Spleen (tissue), 11 donors: ENCODE results near the gene KCNJ12. TPM values are rescaled to one million over a fixed set of nuclear protein-coding genes. Genes with fewer than 3 reads are reported as not detected.

Source experiments
- DNase-seq: peaks from one replicate; pipeline ENCODE4 v3.0.0-alpha.2; 2020
- H3K27ac ChIP-seq, 8 donors: fragments of 200-600 bp; sonication (generic) in 7 of 8; 1 replicate in 4 of 8; 2 replicates in 4 of 8; pipeline versions ENCODE4 v1.5.0 to v1.8.0; 2016 to 2021; ENCODE audit warnings: inconsistent platforms in 4 of 8, mild to moderate bottlenecking in 4 of 8, moderate library complexity in 1 of 8
- H3K27me3 ChIP-seq, 7 donors: fragments of 200-600 bp; sonication (generic) in 6 of 7; replicated peaks in 1 of 7; 1 replicate in 4 of 7; 2 replicates in 3 of 7; pipeline versions ENCODE4 v1.5.0 to v1.8.0; 2016 to 2021; ENCODE audit warnings: inconsistent platforms in 3 of 7, mild to moderate bottlenecking in 1 of 7
- H3K36me3 ChIP-seq, 6 donors: fragments of 200-600 bp; sonication (generic) in 5 of 6; 1 replicate in 4 of 6; 2 replicates in 2 of 6; pipeline versions ENCODE4 v1.5.0 to v1.8.0; 2016 to 2021; ENCODE audit warnings: inconsistent platforms in 2 of 6
- H3K4me1 ChIP-seq, 6 donors: fragments of 200-600 bp; sonication (generic) in 5 of 6; 1 replicate in 3 of 6; 2 replicates in 3 of 6; pipeline versions ENCODE4 v1.5.0 to v1.8.0; 2016 to 2021; ENCODE audit warnings: inconsistent platforms in 3 of 6
- H3K4me3 ChIP-seq, 8 donors: fragments of 200-600 bp; sonication (generic) in 7 of 8; 1 replicate in 4 of 8; 2 replicates in 4 of 8; pipeline versions ENCODE4 v1.5.0 to v1.8.0; 2016 to 2021; ENCODE audit warnings: inconsistent platforms in 4 of 8, mild to moderate bottlenecking in 4 of 8, moderate library complexity in 2 of 8
- H3K9me3 ChIP-seq, 8 donors: fragments of 200-600 bp; sonication (generic) in 7 of 8; 1 replicate in 4 of 8; 2 replicates in 4 of 8; pipeline versions ENCODE4 v1.5.0 to v1.8.0; 2016 to 2021; ENCODE audit warnings: inconsistent platforms in 4 of 8
- CTCF ChIP-seq, 11 experiments: fragments of 200-600 bp in 7 of 11; fragments of 450-650 bp in 4 of 11; sonication (generic) in 4 of 11; IDR thresholded peaks in 8 of 11; conservative IDR thresholded peaks in 3 of 11; 1 replicate in 7 of 11; 2 replicates in 4 of 11; pipeline versions ENCODE4 v1.4.0 to v1.8.0; 2016 to 2021; ENCODE audit warnings: antibody characterized with exemption in 11 of 11, inconsistent platforms in 4 of 11, mild to moderate bottlenecking in 1 of 11
- POLR2A ChIP-seq, 3 donors: fragments of 450-650 bp; IDR thresholded peaks; one replicate each; pipeline ENCODE4 v1.5.1; 2017; ENCODE audit warnings: antibody characterized with exemption in 3 of 3, mild to moderate bottlenecking in 1 of 3
- POLR2AphosphoS5 ChIP-seq, 3 donors: sonication (generic); formaldehyde crosslinking; IDR thresholded peaks; one replicate each; pipeline ENCODE4 v1.5.1; 2017; ENCODE audit warnings: antibody characterized with exemption in 3 of 3
- WGBS, 5 donors: extraction: QIAGEN DNeasy Blood & Tissue Kit in 3 of 5; methylation state at CpG; one replicate each; pipeline versions ENCODE4 v1.1.5 to v1.1.7; 2013 to 2018; 5-methylcytosine and 5-hydroxymethylcytosine counted together
- intact Hi-C: fragments of 100-400 bp; cut with DNase I; formaldehyde crosslinking; loops from one replicate; pipeline ENCODE4 v1.15.0; 2023; ENCODE audit warnings: low total_unique reads
- polyA plus RNA-seq, 3 donors: library from polyadenylated mRNA; stranded (reverse); fragments of 200-250 nt; gene quantifications; one replicate each; pipeline ENCODE4 v1.2.1, GENCODE V29; 2013
- total RNA-seq, 7 donors: library from RNA; depleted of rRNA in 3 of 7; stranded (reverse); fragments of >200 nt in 3 of 7; fragmentation: NEBNext Ultra II Directional in 4 of 7; extraction: Animal tissue kit (Norgen Biotek cat#: 25700) in 4 of 7; gene quantifications; one replicate each; pipeline versions ENCODE4 v1.1.0 to v1.2.1, GENCODE V29; 2016 to 2021
- donor health status: healthy with polysubstance abuse.
- donor health status: DM: no; HTN: no; CAD: no; lungs with moderate emphysema.
- donor health status: DM: no; HTN: no; CAD: no.
- donor health status: Bipolar disorder and iron deficiency.
- donor health status: healthy.
- donor health status: DM: no; HTN: no; CAD: no.
- donor health status: DM: yes; HTN: yes; CAD: no.

The KCNJ12 gene
- total and polyA plus RNA-seq, 10 donors, result 0.11 to 4.8 (median 2.2) TPM

- Histone ChIP-seq H3K4me1 (peaks cover 0 to 5% (median 0%) of the 10 kb centered on the region in 6 donors), H3K9me3 (no peaks in the 10 kb centered on the region), H3K36me3 (no peaks in the 10 kb centered on the region), H3K27me3 (peaks cover 0 to 27% (median 0%) of the 10 kb centered on the region in 7 donors), H3K27ac (no peak overlapping the region), H3K4me3 (no peak overlapping the region)
- no peak for TF ChIP-seq POLR2AphosphoS5 (IDR thresholded peaks at IDR 0.05)
- no peak for TF ChIP-seq POLR2A (IDR thresholded peaks at IDR 0.05)
- no peak for TF ChIP-seq CTCF (IDR thresholded peaks at IDR 0.05 in 8 of 11, conservative IDR thresholded peaks at IDR 0.05 in 3 of 11)
- DNase-seq, result no peak
- intact Hi-C loops, result no loop called here
- 77 to 87% (median 82%) methylated on average over 4 to 6 of the region's 6 CpGs for WGBS, 5 donors
These were observed 12.8 kb downstream of the KCNJ12 start for GRCh38 chr17:21388944-21389343.

- intact Hi-C loops, result no loop called here
These were observed 13.2 kb downstream of the KCNJ12 start for GRCh38 chr17:21389394-21389793.

GRCh38 chr17:21390294-21390693 lies 14.1 kb downstream of the KCNJ12 start:
- Histone ChIP-seq H3K9me3 (no peaks in the 10 kb centered on the region), H3K4me1 (peaks cover 0 to 5% (median 0%) of the 10 kb centered on the region in 6 donors), H3K27ac (no peak overlapping the region), H3K4me3 (no peak overlapping the region), H3K27me3 (peaks cover 0 to 27% (median 0%) of the 10 kb centered on the region in 7 donors), H3K36me3 (no peaks in the 10 kb centered on the region)
- TF ChIP-seq POLR2AphosphoS5 (IDR thresholded peaks at IDR 0.05) (no peak), POLR2A (IDR thresholded peaks at IDR 0.05) (no peak), CTCF (IDR thresholded peaks at IDR 0.05 in 8 of 11, conservative IDR thresholded peaks at IDR 0.05 in 3 of 11) (no peak)
- intact Hi-C loops, result no loop called here
- no peak for DNase-seq
- 81 to 90% (median 85%) methylated on average over 9 of the region's 9 CpGs for WGBS, 5 donors

More at GRCh38 chr17:21389394-21389793, 13.2 kb downstream of the KCNJ12 start:
- 33 to 46% (median 35%) methylated on average over 6 to 7 of the region's 7 CpGs; no CpG with 5 or more reads in 1 of the 5 donors for whole genome bisulfite sequencing, 5 donors
- TF ChIP-seq POLR2A (IDR thresholded peaks at IDR 0.05) (no peak), CTCF (IDR thresholded peaks at IDR 0.05 in 8 of 11, conservative IDR thresholded peaks at IDR 0.05 in 3 of 11) (no peak), POLR2AphosphoS5 (IDR thresholded peaks at IDR 0.05) (no peak)
- no peaks in the 10 kb centered on the region for H3K9me3 ChIP-seq
- DNase-seq, result no peak
- peaks cover 0 to 5% (median 0%) of the 10 kb centered on the region in 6 donors for H3K4me1 ChIP-seq
- H3K4me3 ChIP-seq, result no peak overlapping the region
- H3K27ac ChIP-seq, result no peak overlapping the region
- no peaks in the 10 kb centered on the region for H3K36me3 ChIP-seq
- peaks cover 0 to 27% (median 0%) of the 10 kb centered on the region in 7 donors for H3K27me3 ChIP-seq

- no peak for DNase-seq
- WGBS, 5 donors, result 57 to 76% (median 63%) methylated on average over 1 to 7 of the region's 7 CpGs
These were observed 16.1 kb downstream of the KCNJ12 start for GRCh38 chr17:21392266-21392665.

More at GRCh38 chr17:21392266-21392665, 16.1 kb downstream of the KCNJ12 start:
- Histone ChIP-seq H3K4me1 (peaks cover 0 to 5% (median 0%) of the 10 kb centered on the region in 6 donors), H3K9me3 (no peaks in the 10 kb centered on the region), H3K36me3 (no peaks in the 10 kb centered on the region), H3K4me3 (no peak overlapping the region), H3K27ac (no peak overlapping the region), H3K27me3 (peaks cover 0 to 27% (median 0%) of the 10 kb centered on the region in 7 donors)
- TF ChIP-seq CTCF (IDR thresholded peaks at IDR 0.05 in 8 of 11, conservative IDR thresholded peaks at IDR 0.05 in 3 of 11), result no peak
- TF ChIP-seq POLR2AphosphoS5 (IDR thresholded peaks at IDR 0.05), result no peak
- TF ChIP-seq POLR2A (IDR thresholded peaks at IDR 0.05), result no peak
- intact Hi-C loops, result no loop called here
